Upper lobe of right lung (tissue), 1 donor: ENCODE measurements around the gene MYPN. TPM values are rescaled to one million over a fixed set of nuclear protein-coding genes. Genes with fewer than 3 reads are reported as not detected.
A peak's percentile ranks its signal among the peaks of the same experiment; 100 is the strongest.
"Not testable (repeated sequence)": the region's sequence is repeated elsewhere in the genome, so short reads cannot be mapped to it uniquely, and the experiment has no call there.

Source experiments
- ATAC-seq: fragments of 200-7000 bp; cut with Tn5 transposase; one replicate; pipeline ENCODE4 v1.9.1; 2020; ENCODE audit warnings: mild to moderate bottlenecking, moderate library complexity
- DNase-seq: peaks from one replicate; pipeline ENCODE4 v3.0.0-alpha.2; 2020
- H3K27ac ChIP-seq: fragments of 200-600 bp; one replicate; pipeline ENCODE4 v1.8.0; 2022
- H3K27me3 ChIP-seq: fragments of 200-600 bp; one replicate; pipeline ENCODE4 v1.8.0; 2022; ENCODE audit warnings: mild to moderate bottlenecking
- H3K36me3 ChIP-seq: fragments of 200-600 bp; one replicate; pipeline ENCODE4 v1.8.0; 2022
- H3K4me1 ChIP-seq: fragments of 200-600 bp; one replicate; pipeline ENCODE4 v1.8.0; 2022
- H3K4me3 ChIP-seq: fragments of 200-600 bp; one replicate; pipeline ENCODE4 v1.8.0; 2022; ENCODE audit warnings: mild to moderate bottlenecking
- H3K9me3 ChIP-seq: fragments of 200-600 bp; one replicate; pipeline ENCODE4 v1.8.0; 2022
- CTCF ChIP-seq: fragments of 200-600 bp; IDR thresholded peaks from one replicate; pipeline ENCODE4 v1.8.0; 2022; ENCODE audit warnings: antibody characterized with exemption
- intact Hi-C: fragments of 100-400 bp; cut with DNase I; formaldehyde crosslinking; loops from one replicate; pipeline ENCODE4 v1.11.0; 2022
- total RNA-seq: library from RNA; stranded (reverse); fragmentation: NEBNext Ultra II Directional; extraction: Animal tissue kit (Norgen Biotek cat#: 25700); gene quantifications from one replicate; pipeline ENCODE4 v1.2.1, GENCODE V29; 2021
- donor health status: DM: no; HTN: yes; CAD: no; lungs with severe emphysema.

The MYPN gene
- total RNA-seq, 1 donor from 2014 or later, result not detected

DNA sequence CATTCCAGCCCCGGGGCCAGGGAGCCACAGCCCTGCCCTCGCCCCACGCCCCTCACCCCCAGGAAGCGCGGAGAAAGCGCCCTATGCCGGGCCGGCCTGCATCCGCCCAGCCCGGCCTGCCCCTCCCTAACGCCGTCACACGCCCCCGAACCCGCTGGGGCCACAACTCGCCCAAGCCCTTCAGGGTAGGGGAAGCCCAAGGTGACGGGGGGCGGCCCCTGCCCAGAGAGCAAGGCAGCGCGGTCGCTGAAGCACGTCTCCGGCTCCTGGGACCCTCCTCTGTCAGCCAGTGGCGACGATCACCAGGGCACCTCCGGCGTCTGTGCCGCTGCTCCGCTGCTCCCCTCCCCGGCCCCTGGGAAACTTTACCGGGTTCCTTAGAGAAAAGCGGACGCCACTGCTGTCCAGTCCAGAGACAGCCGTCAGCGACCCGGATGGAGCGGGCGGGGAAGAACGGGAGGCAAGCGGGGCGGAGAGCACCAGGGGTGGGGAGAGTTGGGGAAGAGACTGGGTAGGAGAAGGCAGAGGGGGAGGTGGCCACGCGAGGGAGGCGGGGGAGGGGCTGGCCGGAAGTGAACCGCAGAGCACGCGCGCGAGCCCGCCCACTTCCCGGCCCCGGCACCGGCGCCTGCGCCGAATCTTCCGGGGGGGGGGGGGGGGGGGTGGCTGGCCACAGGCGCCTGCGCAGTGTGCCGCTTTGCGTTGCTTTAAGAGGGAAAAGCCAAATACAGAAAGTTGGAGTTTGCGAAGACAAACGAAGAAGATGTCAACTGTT lies 34.3 kb upstream of the MYPN start, which contains the start of gene HERC4:
HERC4 (minus strand) TSS at position 509 of the 775 bp plus-strand sequence. CDS start 2,175 bp downstream, outside the sequence.
- ATAC-seq (peak; percentile 99), DNase-seq (peak; percentile 98)
- TF ChIP-seq CTCF, result no peak
- peak within 1 kb of the TSS; percentile 89 for H3K4me3 ChIP-seq
- peak within 1 kb of the TSS; percentile 97 for H3K27ac ChIP-seq
- H3K4me1 ChIP-seq, result peaks cover 20% of the 10 kb centered on the region
- intact Hi-C loops, result no loop called here
- H3K27me3 ChIP-seq, result no peaks in the 10 kb centered on the region
- no peaks in the 10 kb centered on the region for H3K9me3 ChIP-seq
- H3K36me3 ChIP-seq, result peaks cover 5% of the 10 kb centered on the region

DNA sequence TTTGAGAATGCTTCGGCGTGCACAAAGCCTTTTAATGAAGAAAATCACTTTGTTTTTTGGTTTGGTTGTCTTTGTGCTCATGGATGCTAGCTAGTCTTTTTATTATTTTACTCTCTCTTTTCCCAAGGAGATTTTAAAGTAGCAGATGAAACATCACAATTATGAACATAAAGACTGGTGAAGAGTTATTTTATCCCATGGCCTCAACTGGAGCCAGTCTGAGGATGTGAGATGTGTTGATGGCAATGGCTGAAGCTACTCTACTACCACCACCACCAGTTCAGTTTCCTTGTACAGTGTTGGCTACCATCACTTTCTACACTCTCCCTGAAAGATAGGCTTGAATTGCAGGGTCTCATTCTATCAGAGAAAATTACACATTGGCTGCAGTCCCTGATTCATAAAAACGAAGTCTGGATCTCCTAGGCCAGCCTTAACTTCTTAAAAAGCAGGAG lies 33.7 kb upstream of the MYPN start:
- Histone ChIP-seq H3K27me3 (no peaks in the 10 kb centered on the region), H3K9me3 (no peaks in the 10 kb centered on the region), H3K4me1 (peaks cover 20% of the 10 kb centered on the region), H3K27ac (peak overlapping the region; percentile 97), H3K36me3 (no peaks in the 10 kb centered on the region), H3K4me3 (peak overlapping the region; percentile 89)
- no peak for ATAC-seq
- no peak for TF ChIP-seq CTCF
- DNase-seq, result no peak
- intact Hi-C loops, result no loop called here

- H3K36me3 ChIP-seq, H3K9me3 ChIP-seq, H3K27ac ChIP-seq, intact Hi-C loops, DNase-seq, H3K4me3 ChIP-seq, H3K27me3 ChIP-seq, ATAC-seq: not testable (repeated sequence)
- H3K4me1 ChIP-seq, result peaks cover 20% of the 10 kb centered on the region
Observed at GRCh38 chr10:68076081-68076480, 33.2 kb upstream of the MYPN start.

- no peak overlapping the region for H3K27ac ChIP-seq
- no peaks in the 10 kb centered on the region for H3K36me3 ChIP-seq
- H3K27me3 ChIP-seq, result no peaks in the 10 kb centered on the region
- H3K9me3 ChIP-seq, result no peaks in the 10 kb centered on the region
- DNase-seq, result no peak
- ATAC-seq, result no peak
- intact Hi-C loops, result no loop called here
- peaks cover 19% of the 10 kb centered on the region for H3K4me1 ChIP-seq
- TF ChIP-seq CTCF, result no peak
- H3K4me3 ChIP-seq, result no peak overlapping the region
Observed at GRCh38 chr10:68077026-68077425, 32.3 kb upstream of the MYPN start.

DNA sequence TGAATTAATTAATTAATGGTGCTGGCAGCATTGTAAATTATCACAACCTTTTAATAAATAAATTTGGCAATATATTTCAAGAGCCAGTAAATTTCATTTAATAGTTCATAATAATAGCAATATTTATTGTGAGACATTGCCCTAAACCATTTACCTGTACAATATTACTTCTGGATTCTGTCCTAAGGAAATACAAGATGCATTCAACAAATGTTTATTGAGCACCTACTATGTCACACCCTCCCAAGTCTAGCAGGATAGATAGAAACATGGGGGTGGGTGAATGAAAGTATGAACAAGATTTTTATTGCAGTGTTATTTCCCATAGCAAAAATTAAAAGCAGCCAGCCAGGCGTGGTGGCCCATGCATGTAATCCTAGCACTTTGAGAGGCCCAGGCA lies 29.9 kb upstream of the MYPN start:
- no peak for ATAC-seq
- Histone ChIP-seq H3K9me3 (no peaks in the 10 kb centered on the region), H3K4me1 (peaks cover 5% of the 10 kb centered on the region), H3K4me3 (no peak overlapping the region), H3K27ac (no peak overlapping the region), H3K27me3 (no peaks in the 10 kb centered on the region), H3K36me3 (no peaks in the 10 kb centered on the region)
- no peak for TF ChIP-seq CTCF
- intact Hi-C loops, result no loop called here
- DNase-seq, result no peak

- Histone ChIP-seq H3K36me3 (no peaks in the 10 kb centered on the region), H3K27ac (no peak overlapping the region), H3K27me3 (no peaks in the 10 kb centered on the region), H3K9me3 (no peaks in the 10 kb centered on the region), H3K4me1 (no peaks in the 10 kb centered on the region), H3K4me3 (no peak overlapping the region)
- intact Hi-C loops, result no loop called here
- TF ChIP-seq CTCF, result no peak
- no peak for DNase-seq
- ATAC-seq, result no peak
Observed at GRCh38 chr10:68080853-68081431, 28.3 kb upstream of the MYPN start.
